Thyroid gland (tissue), 4 donors: ENCODE measurements around the gene CNKSR1. TPM values are rescaled to one million over a fixed set of nuclear protein-coding genes. Genes with fewer than 3 reads are reported as not detected.

Experiments
- DNase-seq, 2 donors: peaks; one replicate each; pipeline ENCODE4 v3.0.0-alpha.2; 2019
- H3K27ac ChIP-seq, 3 donors: fragments of 200-600 bp; sonication (generic); 1 replicate in 2 of 3; 2 replicates in 1 of 3; pipeline ENCODE4 v1.5.1; 2016 to 2019; ENCODE audit warnings: mild to moderate bottlenecking in 1 of 3, moderate library complexity in 1 of 3
- H3K27me3 ChIP-seq: fragments of 200-600 bp; sonication (generic); one replicate; pipeline ENCODE4 v1.5.1; 2019
- H3K36me3 ChIP-seq, 2 donors: fragments of 200-600 bp; sonication (generic); one replicate each; pipeline ENCODE4 v1.5.1; 2016 to 2019
- H3K4me1 ChIP-seq, 2 donors: fragments of 200-600 bp; sonication (generic); one replicate each; pipeline ENCODE4 v1.5.1; 2017 to 2019
- H3K4me3 ChIP-seq, 3 donors: fragments of 200-600 bp; sonication (generic); replicated peaks in 1 of 3; 1 replicate in 2 of 3; 2 replicates in 1 of 3; pipeline ENCODE4 v1.5.1; 2016; ENCODE audit warnings: mild to moderate bottlenecking in 1 of 3
- H3K9me3 ChIP-seq: fragments of 200-600 bp; sonication (generic); one replicate; pipeline ENCODE4 v1.5.1; 2017
- CTCF ChIP-seq, 6 experiments: fragments of 200-600 bp in 3 of 6; fragments of 450-650 bp in 3 of 6; sonication (generic) in 3 of 6; IDR thresholded peaks; one replicate each; pipeline ENCODE4 v1.5.1; 2016 to 2019; ENCODE audit warnings: antibody characterized with exemption in 6 of 6, mild to moderate bottlenecking in 2 of 6, inconsistent platforms in 1 of 6, moderate library complexity in 1 of 6
- POLR2A ChIP-seq, 2 donors: fragments of 450-650 bp; IDR thresholded peaks; one replicate each; pipeline ENCODE4 v1.6.1; 2017; ENCODE audit warnings: antibody characterized with exemption in 2 of 2, mild to moderate bottlenecking in 2 of 2, moderate library complexity in 1 of 2
- WGBS, 2 donors: methylation state at CpG; one replicate each; pipeline ENCODE4 v1.1.5; 2017; 5-methylcytosine and 5-hydroxymethylcytosine counted together
- intact Hi-C: fragments of 100-400 bp; cut with DNase I; formaldehyde crosslinking; loops from one replicate; pipeline ENCODE4 v1.15.1; 2023
- total RNA-seq, 4 donors: library from RNA; depleted of rRNA; stranded (reverse); fragments of >200 nt; gene quantifications; one replicate each; pipeline ENCODE4 v1.2.3, GENCODE V29; 2016

CNKSR1 gene
- total RNA-seq, result 10 to 100 TPM; 20.0 to 81.2 (median 31.6) TPM

- Histone ChIP-seq H3K4me3 (peak within 1 kb of the TSS in 2 of 3 donors; percentile 31 to 55), H3K9me3 (no peaks in the 10 kb centered on the region), H3K27me3 (no peaks in the 10 kb centered on the region), H3K36me3 (peaks cover 2 to 9% of the 10 kb centered on the region in 2 donors), H3K27ac (peak within 1 kb of the TSS; percentile 44 to 78 (median 71)), H3K4me1 (peaks cover 8 to 12% of the 10 kb centered on the region in 2 donors)
- peak; percentile 92 to 93 for DNase-seq
- intact Hi-C loops, result no loop called here
- WGBS, 2 donors, result 29 to 31% methylated on average over 17 to 20 of the region's 21 CpGs
- TF ChIP-seq CTCF (IDR thresholded peaks at IDR 0.05), result peak in 1 of 6 experiments; percentile 29
- TF ChIP-seq POLR2A (IDR thresholded peaks at IDR 0.05), result peak in 1 of 2 donors; percentile 71
Measured at GRCh38 chr1:26177182-26177684, at the start of gene CNKSR1. Gene CNKSR1, plus strand, starts transcription at chr1:26177491. Its CDS starts 57 bp downstream, at chr1:26177548.

- TF ChIP-seq CTCF (IDR thresholded peaks at IDR 0.05), result no peak
- TF ChIP-seq POLR2A (IDR thresholded peaks at IDR 0.05), result no peak
- intact Hi-C loops, result no loop called here
- H3K4me3 ChIP-seq, result no peak overlapping the region
- H3K4me1 ChIP-seq, result peaks cover 29 to 53% of the 10 kb centered on the region in 2 donors
- 88 to 96% methylated on average over 4 of the region's 4 CpGs for WGBS, 2 donors
- DNase-seq, result no peak
- H3K27me3 ChIP-seq, result no peaks in the 10 kb centered on the region
- peak overlapping the region in 2 of 3 donors; percentile 67 to 69 for H3K27ac ChIP-seq
- H3K9me3 ChIP-seq, result no peaks in the 10 kb centered on the region
- no peaks in the 10 kb centered on the region for H3K36me3 ChIP-seq
Measured at GRCh38 chr1:26129778-26130177, 47.5 kb upstream of the CNKSR1 start.

GRCh38 chr1:26130695-26131094 is 46.6 kb upstream of the CNKSR1 start:
- DNase-seq, result peak in 1 of 2 donors; percentile 21
- peaks cover 26 to 48% of the 10 kb centered on the region in 2 donors for H3K4me1 ChIP-seq
- WGBS, 2 donors, result 29 to 38% methylated on average over 1 of the region's 1 CpG
- H3K4me3 ChIP-seq, result no peak overlapping the region
- H3K27ac ChIP-seq, result no peak overlapping the region
- no peaks in the 10 kb centered on the region for H3K27me3 ChIP-seq
- H3K9me3 ChIP-seq, result no peaks in the 10 kb centered on the region
- intact Hi-C loops, result no loop called here
- TF ChIP-seq CTCF (IDR thresholded peaks at IDR 0.05), result no peak
- TF ChIP-seq POLR2A (IDR thresholded peaks at IDR 0.05), result no peak
- H3K36me3 ChIP-seq, result no peaks in the 10 kb centered on the region

DNA sequence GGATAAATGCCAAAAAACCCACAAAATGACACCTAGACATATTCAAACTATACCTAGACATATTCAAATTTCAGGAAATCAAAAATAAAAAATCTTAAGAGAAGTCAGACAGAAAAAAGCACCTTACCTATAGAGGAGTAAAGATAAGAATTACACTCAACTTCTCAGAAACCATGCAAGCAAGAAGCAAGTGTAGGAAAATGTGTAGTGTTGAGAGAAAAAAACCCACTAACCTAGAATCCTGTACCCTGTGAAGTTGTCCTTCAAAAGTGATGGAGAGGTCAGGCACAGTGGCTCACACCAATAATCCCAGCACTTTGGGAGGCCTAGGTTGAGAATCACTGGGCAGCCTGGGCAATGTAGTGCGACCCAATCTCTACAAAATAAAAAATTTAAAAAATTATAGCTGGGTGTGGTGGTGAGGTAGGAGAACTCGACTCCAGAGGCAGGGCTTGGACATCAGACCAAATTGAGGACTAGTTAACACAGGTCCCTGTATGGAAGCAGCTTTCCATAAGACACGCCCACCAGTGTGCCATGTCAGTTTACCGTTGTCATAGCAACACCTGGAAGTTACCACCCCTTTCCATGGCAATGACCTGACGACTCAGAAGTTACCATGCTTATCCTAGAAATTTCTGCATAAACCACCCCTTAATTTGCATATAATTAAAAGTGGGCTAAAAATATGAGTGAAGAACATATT is 45.0 kb upstream of the CNKSR1 start:
- no peak for TF ChIP-seq POLR2A (IDR thresholded peaks at IDR 0.05)
- TF ChIP-seq CTCF (IDR thresholded peaks at IDR 0.05), result no peak
- Histone ChIP-seq H3K27ac (no peak overlapping the region), H3K4me3 (no peak overlapping the region), H3K9me3 (no peaks in the 10 kb centered on the region), H3K4me1 (peaks cover 15 to 32% of the 10 kb centered on the region in 2 donors), H3K36me3 (no peaks in the 10 kb centered on the region), H3K27me3 (no peaks in the 10 kb centered on the region)
- intact Hi-C loops, result no loop called here
- no peak for DNase-seq
- 90 to 94% methylated on average over 5 of the region's 5 CpGs for WGBS, 2 donors

- Histone ChIP-seq H3K9me3 (no peaks in the 10 kb centered on the region), H3K36me3 (no peaks in the 10 kb centered on the region), H3K27me3 (no peaks in the 10 kb centered on the region), H3K4me3 (no peak overlapping the region), H3K27ac (no peak overlapping the region), H3K4me1 (peaks cover 14 to 28% of the 10 kb centered on the region in 2 donors)
- intact Hi-C loops, result no loop called here
- 95 to 100% methylated on average over 2 of the region's 2 CpGs for WGBS, 2 donors
- TF ChIP-seq CTCF (IDR thresholded peaks at IDR 0.05) (no peak), POLR2A (IDR thresholded peaks at IDR 0.05) (no peak)
- no peak for DNase-seq
Measured at GRCh38 chr1:26132834-26133167, 44.5 kb upstream of the CNKSR1 start.
